Fibroblast of skin of left biceps (primary cell): ENCODE results near the gene MCRS1.

Experiments
- DNase-seq, 2 experiments: peaks; one replicate each; pipeline ENCODE4 v3.0.0-alpha.2; 2013; ENCODE audit warnings: low read depth in 2 of 2

The MCRS1 gene

GRCh38 chr12:49582201-49582600 lies 14.3 kb upstream of the MCRS1 start:
- no peak for DNase-seq

- peak; percentile 19 to 30 for DNase-seq
Measured at GRCh38 chr12:49580572-49581535, 12.9 kb upstream of the MCRS1 start.

GRCh38 chr12:49578471-49579112 lies 10.7 kb upstream of the MCRS1 start:
- DNase-seq, result no peak

- no peak for DNase-seq
Measured at GRCh38 chr12:49577589-49578315, 9.8 kb upstream of the MCRS1 start.

- no peak for DNase-seq
Measured at GRCh38 chr12:49568442-49569162, 660 bp upstream of the MCRS1 start.

GRCh38 chr12:49567302-49567610 lies 686 bp downstream of the MCRS1 start:
- no peak for DNase-seq

- no peak for DNase-seq
Measured at GRCh38 chr12:49566361-49566760, 1.6 kb downstream of the MCRS1 start.

- DNase-seq, result no peak
Measured at GRCh38 chr12:49565406-49566265, 2.3 kb downstream of the MCRS1 start.

GRCh38 chr12:49564686-49565405 lies 3.1 kb downstream of the MCRS1 start:
- DNase-seq, result no peak

- no peak for DNase-seq
Measured at GRCh38 chr12:49563951-49564685, 3.8 kb downstream of the MCRS1 start.

- DNase-seq, result no peak
Measured at GRCh38 chr12:49562831-49563230, 5.1 kb downstream of the MCRS1 start.

- DNase-seq, result no peak
Measured at GRCh38 chr12:49562233-49562632, 5.7 kb downstream of the MCRS1 start.

GRCh38 chr12:49560695-49561094 lies 7.2 kb downstream of the MCRS1 start:
- DNase-seq, result no peak

- DNase-seq, result no peak
Measured at GRCh38 chr12:49559011-49559675, 8.8 kb downstream of the MCRS1 start.

GRCh38 chr12:49558526-49558925 lies 9.4 kb downstream of the MCRS1 start:
- no peak for DNase-seq

GRCh38 chr12:49557917-49558215 lies 10.1 kb downstream of the MCRS1 start:
- DNase-seq, result no peak

- no peak for DNase-seq
Measured at GRCh38 chr12:49557187-49557916, 10.6 kb downstream of the MCRS1 start.

GRCh38 chr12:49556391-49557186 lies 11.4 kb downstream of the MCRS1 start:
- DNase-seq, result no peak
